GM12873 (cell line): ENCODE data around the gene PADI2.

Experiments
- CTCF ChIP-seq: IDR thresholded peaks from 2 replicates; pipeline ENCODE4 v1.5.1; 2012; ENCODE audit warnings: low read depth, mild to moderate bottlenecking, moderate library complexity, low read length, control low read depth; ENCODE audit not compliant: insufficient read depth; ENCODE audit errors: missing control alignments

Gene PADI2

GRCh38 chr1:17137441-17137840, 18.2 kb upstream of the PADI2 start:
- no peak for TF ChIP-seq CTCF

DNA sequence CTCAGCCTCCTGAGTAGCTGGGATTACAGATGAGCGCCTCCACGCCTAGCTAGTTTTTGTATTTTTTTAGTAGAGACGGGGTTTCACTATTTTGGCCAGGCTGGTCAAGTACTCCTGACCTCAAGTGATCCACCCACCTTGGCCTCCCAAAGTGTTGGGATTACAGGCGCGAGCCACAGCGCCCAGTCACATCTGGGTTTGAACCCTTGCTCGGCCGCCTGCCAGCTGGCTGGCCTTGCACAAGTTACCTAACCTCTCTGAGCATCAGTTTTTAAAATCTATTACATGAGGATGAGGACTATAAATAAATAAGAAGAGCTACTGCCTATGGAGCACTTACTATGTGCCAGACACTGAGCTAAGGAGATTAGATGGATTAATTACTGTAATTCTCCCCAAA, 17.7 kb upstream of the PADI2 start:
- TF ChIP-seq CTCF = no peak

DNA sequence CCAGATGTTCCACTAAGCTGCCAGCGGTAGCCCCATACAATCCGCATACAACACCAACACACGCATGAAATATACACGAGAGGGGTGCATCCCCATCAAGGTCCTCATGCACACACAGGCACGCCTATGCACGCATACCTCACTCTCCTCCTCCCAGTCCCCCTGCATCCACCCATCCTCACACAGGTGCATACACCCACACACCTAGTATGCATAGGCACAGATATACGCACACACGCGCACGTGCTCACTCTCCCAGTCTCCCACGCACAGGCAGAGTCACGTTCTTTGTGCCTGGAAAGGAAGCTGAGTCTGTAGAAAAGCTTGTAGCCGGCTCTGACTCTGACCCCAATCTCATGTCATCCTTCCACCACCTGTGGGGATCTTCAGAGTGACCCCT, 16.9 kb upstream of the PADI2 start:
- no peak for TF ChIP-seq CTCF

DNA sequence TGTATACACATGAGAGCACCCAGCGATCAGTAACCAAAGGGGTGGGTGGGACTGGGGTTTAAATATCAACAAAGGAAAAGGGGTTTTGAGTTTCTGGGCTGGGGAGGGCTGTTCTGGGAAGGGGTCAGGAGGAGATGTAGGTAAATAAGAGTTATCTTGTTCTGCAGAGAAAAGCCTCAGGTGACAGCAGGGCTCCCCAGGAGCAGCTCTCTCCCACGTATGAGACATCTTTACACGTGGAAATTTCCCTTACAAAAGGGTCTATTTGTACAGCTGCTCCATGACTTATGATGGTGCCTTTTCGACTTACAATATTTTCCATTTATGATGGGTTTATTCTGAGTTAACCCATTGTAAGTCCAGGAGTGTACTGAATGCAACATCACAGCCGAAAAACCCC, 16.3 kb upstream of the PADI2 start:
- no peak for TF ChIP-seq CTCF

DNA sequence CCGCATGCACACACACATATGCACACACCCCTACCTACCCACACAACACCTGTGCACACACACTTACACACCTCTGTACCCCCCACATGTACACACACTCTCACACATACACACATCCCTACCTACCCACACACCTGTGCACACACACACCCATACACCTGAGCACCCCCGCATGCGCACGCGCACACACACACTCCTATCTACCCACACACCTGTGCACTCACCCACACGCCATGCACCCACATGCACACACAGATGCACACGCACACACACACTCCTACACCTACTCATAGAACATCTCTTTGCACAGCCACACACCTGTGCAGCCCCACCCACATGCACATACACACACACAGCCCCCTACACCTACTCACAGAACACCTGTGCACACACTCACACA, 15.5 kb upstream of the PADI2 start:
- TF ChIP-seq CTCF = no peak

DNA sequence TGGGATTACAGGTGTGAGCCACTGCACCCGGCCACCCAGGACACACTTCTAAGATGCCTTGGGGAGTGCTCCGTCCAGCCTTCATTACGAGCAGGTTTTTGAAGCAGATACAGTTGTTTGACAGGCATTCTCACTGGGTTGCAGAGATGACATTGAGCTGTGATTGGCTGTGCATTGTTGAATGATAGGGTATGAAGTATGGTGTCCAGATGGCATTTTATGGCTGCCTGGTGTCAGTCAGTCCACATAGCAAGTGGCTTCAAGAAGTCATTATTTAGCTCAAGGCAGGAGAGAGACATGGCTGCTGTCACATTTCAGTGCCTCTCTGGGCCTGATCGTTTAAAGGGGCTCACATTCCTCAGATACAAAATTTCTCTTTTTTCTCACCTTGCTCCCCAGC, 14.8 kb upstream of the PADI2 start:
- no peak for TF ChIP-seq CTCF

DNA sequence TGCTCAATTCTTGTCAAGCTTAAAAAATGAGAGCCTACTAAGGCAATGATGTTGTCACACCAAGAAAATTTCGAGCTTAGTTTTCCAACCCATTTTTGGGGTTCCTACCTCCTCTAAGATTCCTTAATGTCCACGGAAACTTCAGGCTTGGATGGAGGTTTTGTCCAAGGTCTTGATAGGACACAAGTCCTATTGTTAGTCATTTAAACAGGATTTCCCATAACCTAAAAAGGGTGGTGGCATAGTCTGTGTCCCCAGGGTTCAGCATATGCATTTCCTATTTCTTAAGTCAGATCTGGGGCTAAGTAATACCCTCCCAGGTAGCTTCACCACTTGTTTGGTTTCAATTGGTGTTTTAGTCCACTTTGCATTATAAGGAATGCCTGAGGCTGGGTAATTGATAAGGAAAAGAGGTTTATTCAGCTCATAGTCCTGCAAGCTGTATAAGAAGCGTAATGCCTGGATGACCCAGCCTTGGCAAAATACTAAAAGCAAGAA, 10.9 kb upstream of the PADI2 start:
- TF ChIP-seq CTCF = no peak
